ENCODE data around the gene DLGAP1. TPM values are rescaled to one million over a fixed set of nuclear protein-coding genes. Genes with fewer than 3 reads are reported as not detected.

DLGAP1 gene
- total RNA-seq, 4 donors from 2014 or later, result 1.2 to 1.4 (median 1.4) TPM

DNA sequence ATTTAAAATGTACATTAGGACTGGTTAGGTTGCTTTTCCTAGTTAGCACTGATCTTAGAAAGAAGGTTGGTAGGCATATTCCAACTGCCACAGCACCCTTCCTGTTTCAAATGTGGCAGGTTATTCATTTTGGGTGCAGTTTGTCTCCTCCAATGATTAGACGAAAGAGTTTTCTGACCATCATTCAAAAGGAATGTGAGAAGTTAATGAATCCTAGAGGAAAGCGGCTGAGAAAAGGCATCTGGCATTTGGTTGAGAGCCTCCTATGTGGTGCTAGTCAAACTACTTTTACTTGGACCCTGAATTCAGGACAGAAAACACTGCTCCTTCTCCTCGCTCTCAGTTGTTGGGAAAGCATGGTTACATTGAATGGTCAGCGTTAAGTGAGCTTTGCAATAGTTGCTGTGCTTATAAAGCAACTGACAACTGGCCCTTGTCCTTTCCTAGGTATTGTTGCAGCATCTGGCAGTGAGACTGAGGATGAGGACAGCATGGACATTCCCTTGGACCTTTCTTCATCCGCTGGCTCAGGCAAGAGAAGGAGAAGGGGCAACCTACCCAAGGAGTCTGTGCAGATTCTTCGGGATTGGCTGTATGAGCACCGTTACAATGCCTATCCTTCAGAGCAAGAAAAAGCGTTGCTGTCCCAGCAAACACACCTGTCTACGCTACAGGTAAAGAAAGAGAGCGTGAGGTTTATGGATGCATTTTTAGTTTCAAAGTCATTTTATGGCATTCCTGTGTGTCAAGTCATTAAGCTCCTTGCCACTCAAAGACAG, 999.0 kb downstream of the DLGAP1 start:
- no peak for TF ChIP-seq EP300 (IDR thresholded peaks at IDR 0.05)
- no peak for TF ChIP-seq POLR2A (IDR thresholded peaks at IDR 0.05; ENCODE audit: low read depth)
- TF ChIP-seq, protein P1, sequence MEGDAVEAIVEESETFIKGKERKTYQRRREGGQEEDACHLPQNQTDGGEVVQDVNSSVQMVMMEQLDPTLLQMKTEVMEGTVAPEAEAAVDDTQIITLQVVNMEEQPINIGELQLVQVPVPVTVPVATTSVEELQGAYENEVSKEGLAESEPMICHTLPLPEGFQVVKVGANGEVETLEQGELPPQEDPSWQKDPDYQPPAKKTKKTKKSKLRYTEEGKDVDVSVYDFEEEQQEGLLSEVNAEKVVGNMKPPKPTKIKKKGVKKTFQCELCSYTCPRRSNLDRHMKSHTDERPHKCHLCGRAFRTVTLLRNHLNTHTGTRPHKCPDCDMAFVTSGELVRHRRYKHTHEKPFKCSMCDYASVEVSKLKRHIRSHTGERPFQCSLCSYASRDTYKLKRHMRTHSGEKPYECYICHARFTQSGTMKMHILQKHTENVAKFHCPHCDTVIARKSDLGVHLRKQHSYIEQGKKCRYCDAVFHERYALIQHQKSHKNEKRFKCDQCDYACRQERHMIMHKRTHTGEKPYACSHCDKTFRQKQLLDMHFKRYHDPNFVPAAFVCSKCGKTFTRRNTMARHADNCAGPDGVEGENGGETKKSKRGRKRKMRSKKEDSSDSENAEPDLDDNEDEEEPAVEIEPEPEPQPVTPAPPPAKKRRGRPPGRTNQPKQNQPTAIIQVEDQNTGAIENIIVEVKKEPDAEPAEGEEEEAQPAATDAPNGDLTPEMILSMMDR (IDR thresholded peaks at IDR 0.05), result no peak
- TF ChIP-seq POLR2AphosphoS5 (IDR thresholded peaks at IDR 0.05), result no peak
- peaks cover 24 to 66% (median 54%) of the 10 kb centered on the region in 4 donors for H3K4me1 ChIP-seq
- H3K27me3 ChIP-seq, result no peaks in the 10 kb centered on the region
- no peak overlapping the region for H3K4me3 ChIP-seq
- H3K9me3 ChIP-seq, result no peaks in the 10 kb centered on the region
- intact Hi-C loops (cut with DNase I), result loop anchor here (5.0 kb wide), 2 partner anchors 174 to 211 kb away; no protein-coding TSS in a partner anchor
- 69% methylated on average over 10 of the region's 10 CpGs for WGBS
- DNase-seq (ENCODE audit: extremely low spot score), result peak; percentile 60
- peaks cover 17 to 38% (median 31%) of the 10 kb centered on the region in 4 donors for H3K36me3 ChIP-seq
- H3K27ac ChIP-seq (replicated peaks in 1 of 4), result peak overlapping the region in 3 of 4 donors; percentile 2 to 100 (median 35)

DNA sequence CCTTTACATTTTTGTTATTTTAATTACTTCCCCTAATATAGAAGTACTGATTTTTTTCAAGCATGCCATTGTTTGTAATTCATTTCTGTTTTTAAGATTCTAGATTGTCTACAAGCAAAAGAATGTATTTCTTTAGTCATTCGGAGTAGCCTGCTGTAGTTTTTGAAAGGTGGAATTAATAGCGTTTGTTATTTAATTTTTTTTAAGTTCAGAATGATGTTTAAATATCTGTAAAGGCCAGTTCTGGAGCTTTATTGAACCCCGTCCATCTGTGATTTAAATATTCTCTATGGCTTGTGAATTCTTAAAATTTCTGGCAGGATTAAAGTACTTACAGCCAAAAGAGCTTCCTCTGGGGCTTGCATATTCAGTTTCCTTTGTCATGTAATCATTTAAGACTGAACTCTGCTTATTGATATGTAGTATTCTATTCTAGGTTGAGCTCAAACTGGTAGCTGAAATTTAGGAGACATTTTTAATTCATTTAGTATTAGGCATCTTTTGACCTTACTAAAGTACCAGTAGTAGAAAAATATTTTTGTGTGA, 999.9 kb downstream of the DLGAP1 start:
- H3K4me3 ChIP-seq, result peak overlapping the region; percentile 69 to 96 (median 90)
- peaks cover 17 to 38% (median 31%) of the 10 kb centered on the region in 4 donors for H3K36me3 ChIP-seq
- peak overlapping the region; percentile 98 to 100 (median 98) for H3K27ac ChIP-seq (replicated peaks in 1 of 4)
- no peaks in the 10 kb centered on the region for H3K9me3 ChIP-seq
- intact Hi-C loops (cut with DNase I), result loop anchor here (5.0 kb wide), 2 partner anchors 173 to 212 kb away; no protein-coding TSS in a partner anchor
- TF ChIP-seq POLR2A (IDR thresholded peaks at IDR 0.05; ENCODE audit: low read depth) (no peak), EP300 (IDR thresholded peaks at IDR 0.05) (no peak), POLR2AphosphoS5 (IDR thresholded peaks at IDR 0.05) (no peak)
- TF ChIP-seq, protein P1 (IDR thresholded peaks at IDR 0.05), result no peak
- H3K27me3 ChIP-seq, result no peaks in the 10 kb centered on the region
- 27% methylated on average over 3 of the region's 3 CpGs for WGBS
- H3K4me1 ChIP-seq, result peaks cover 24 to 66% (median 54%) of the 10 kb centered on the region in 4 donors
- no peak for DNase-seq (ENCODE audit: extremely low spot score)

DNA sequence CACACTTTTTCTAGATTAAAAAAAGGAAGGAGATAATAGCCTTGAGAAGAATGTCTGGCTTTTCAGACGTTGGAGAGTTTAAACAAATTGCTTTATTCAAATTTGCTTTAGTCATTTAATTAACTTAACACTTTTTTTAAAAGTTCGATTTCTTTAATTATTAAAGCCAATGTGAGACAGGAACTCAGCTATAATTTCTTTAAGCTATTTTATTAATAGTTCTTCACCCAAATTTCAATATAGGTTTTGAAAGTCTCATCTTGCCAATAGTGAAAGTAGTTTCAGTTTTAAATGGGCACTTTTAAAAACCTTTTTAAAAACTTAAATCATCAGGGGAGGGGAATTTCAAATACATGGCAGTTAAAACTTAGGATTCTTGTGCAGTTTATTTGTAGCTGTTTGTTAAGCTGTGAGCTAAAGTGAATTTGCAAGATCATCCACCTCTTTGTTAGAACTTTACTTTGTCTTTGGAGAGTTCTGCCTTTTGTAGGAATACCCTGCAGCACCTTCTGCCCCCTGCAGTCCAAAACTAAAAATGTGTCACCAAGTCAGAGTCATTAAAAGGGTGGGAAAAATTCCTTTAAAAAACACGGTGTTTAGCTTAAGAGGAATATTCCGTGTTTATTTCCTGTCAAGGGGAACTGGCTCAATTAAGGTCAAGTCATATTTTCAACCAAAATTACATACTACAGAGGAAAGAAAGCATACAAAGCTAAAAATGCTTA, 1000.6 kb downstream of the DLGAP1 start:
- peak overlapping the region; percentile 98 to 100 (median 98) for H3K27ac ChIP-seq (replicated peaks in 1 of 4)
- peaks cover 17 to 35% (median 31%) of the 10 kb centered on the region in 4 donors for H3K36me3 ChIP-seq
- DNase-seq (ENCODE audit: extremely low spot score), result peak; percentile 82
- no peak for TF ChIP-seq POLR2A (IDR thresholded peaks at IDR 0.05; ENCODE audit: low read depth)
- TF ChIP-seq, protein P1 (IDR thresholded peaks at IDR 0.05), result peak; percentile 71 to 79 (median 76)
- intact Hi-C loops (cut with DNase I), result loop anchor here (5.0 kb wide), 3 partner anchors 172 to 213 kb away; partner anchors contain the start of gene MYL12B
- peak overlapping the region; percentile 69 to 96 (median 90) for H3K4me3 ChIP-seq
- WGBS, result under 1% methylated on average over 4 of the region's 4 CpGs
- peaks cover 24 to 63% (median 53%) of the 10 kb centered on the region in 4 donors for H3K4me1 ChIP-seq
- no peaks in the 10 kb centered on the region for H3K9me3 ChIP-seq
- no peaks in the 10 kb centered on the region for H3K27me3 ChIP-seq

DNA sequence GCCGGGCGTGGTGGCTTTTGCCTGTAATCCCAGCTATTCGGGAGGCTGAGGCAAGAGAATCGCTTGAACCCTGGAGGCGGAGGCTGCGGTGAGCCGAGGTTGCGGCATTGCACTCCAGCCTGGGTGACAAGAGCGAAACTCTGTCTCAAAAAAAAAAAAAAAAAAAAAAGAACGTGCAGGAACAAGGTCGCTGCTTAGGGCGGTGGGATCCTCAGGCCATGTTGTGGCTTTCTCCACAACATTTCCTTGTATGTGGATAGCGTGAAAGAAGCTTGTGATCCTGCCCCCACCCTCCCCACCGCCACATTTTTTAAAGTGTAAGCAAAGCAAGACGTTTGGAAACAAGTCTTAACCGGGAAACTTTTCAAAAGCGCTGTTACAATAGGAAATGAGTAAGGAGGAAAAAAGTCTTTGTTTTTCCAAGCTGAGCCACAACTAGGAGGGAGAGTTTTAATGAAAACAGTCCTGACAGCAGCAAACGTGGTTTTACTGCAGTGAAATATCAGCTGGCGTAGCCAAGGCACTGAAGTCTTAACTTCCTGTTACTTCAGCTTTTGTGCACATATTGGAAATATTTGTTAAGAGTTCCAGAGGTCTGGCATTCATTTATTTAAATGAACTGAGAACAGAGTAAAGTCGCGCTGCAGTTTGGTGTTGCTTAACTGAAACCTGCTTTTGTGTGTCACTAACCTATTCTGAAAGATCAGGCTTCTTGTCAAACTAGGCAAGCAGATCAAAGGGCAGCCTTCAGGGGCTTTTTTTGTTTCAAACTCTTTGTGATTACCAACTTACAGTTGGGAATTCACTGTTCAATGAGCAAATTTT, 1001.4 kb downstream of the DLGAP1 start:
- H3K36me3 ChIP-seq, result peaks cover 17 to 27% (median 27%) of the 10 kb centered on the region in 4 donors
- no peak for DNase-seq (ENCODE audit: extremely low spot score)
- peak overlapping the region; percentile 69 to 96 (median 90) for H3K4me3 ChIP-seq
- intact Hi-C loops (cut with DNase I), result loop anchor here (5.0 kb wide), 1 partner anchor 191 kb away; the partner anchor contains the start of gene MYL12B
- 5% methylated on average over 21 of the region's 21 CpGs for WGBS
- peak overlapping the region; percentile 98 to 100 (median 98) for H3K27ac ChIP-seq (replicated peaks in 1 of 4)
- H3K9me3 ChIP-seq, result no peaks in the 10 kb centered on the region
- H3K27me3 ChIP-seq, result no peaks in the 10 kb centered on the region
- peak in 1 of 2 donors; percentile 75 for TF ChIP-seq POLR2AphosphoS5 (IDR thresholded peaks at IDR 0.05)
- TF ChIP-seq EP300 (IDR thresholded peaks at IDR 0.05), result no peak
- peaks cover 24 to 57% (median 46%) of the 10 kb centered on the region in 4 donors for H3K4me1 ChIP-seq
